PC-9 (cell line): Measurements from ENCODE around the gene HERC2. TPM values are rescaled to one million over a fixed set of nuclear protein-coding genes. Genes with fewer than 3 reads are reported as not detected.

ENCODE experiments used
- BruUV-seq: library from RNA; stranded (reverse); fragments of 400-500 nt; replicated peaks from 2 replicates; lab custom pipeline; 2021; lab: Mats Ljungman, UMichigan
- CTCF ChIA-PET: fragments of 300-600 bp; sonication (Branson Sonifier 250); formaldehyde crosslinking; loops from one replicate; lab custom pipeline; 2022; ENCODE audit warnings: antibody characterized with exemption; lab: Charles Lee
- POLR2A ChIA-PET: fragments of 300-600 bp; sonication (Branson Sonifier 250); formaldehyde crosslinking; loops from one replicate; lab custom pipeline; 2022; ENCODE audit warnings: antibody characterized with exemption; ENCODE audit not compliant: unreplicated experiment; lab: Charles Lee
- DNase-seq, 2 experiments: peaks; one replicate each; pipeline versions ENCODE4 v3.0.0 to v3.0.0-alpha.2; 2015 to 2022; ENCODE audit warnings: mixed read lengths in 1 of 2
- H2AFZ ChIP-seq: fragments of 200-600 bp; sonication (generic); 2 replicates; pipeline ENCODE4 v1.8.1; 2017; ENCODE audit warnings: antibody characterized with exemption
- H3F3A ChIP-seq: fragments of 200-600 bp; sonication (generic); 2 replicates; pipeline ENCODE4 v1.8.1; 2017; ENCODE audit warnings: antibody characterized with exemption, mild to moderate bottlenecking, low read depth; ENCODE audit not compliant: insufficient read depth
- H3K27ac ChIP-seq: fragments of 200-600 bp; sonication (generic); 2 replicates; pipeline ENCODE4 v1.6.1; 2016; ENCODE audit warnings: mixed run types
- H3K27me3 ChIP-seq: fragments of 200-600 bp; sonication (generic); 2 replicates; pipeline ENCODE4 v1.6.1; 2016; ENCODE audit warnings: low read depth, mixed run types; ENCODE audit not compliant: insufficient read depth
- H3K36me3 ChIP-seq: fragments of 200-600 bp; sonication (generic); 2 replicates; pipeline ENCODE4 v1.6.1; 2016; ENCODE audit warnings: low read depth, mixed run types
- H3K4me1 ChIP-seq: fragments of 200-600 bp; sonication (generic); replicated peaks from 2 replicates; pipeline ENCODE4 v1.6.1; 2016; ENCODE audit warnings: mixed run types; ENCODE audit not compliant: insufficient read depth
- H3K4me2 ChIP-seq: fragments of 200-600 bp; sonication (generic); 2 replicates; pipeline ENCODE4 v1.6.1; 2017; ENCODE audit warnings: mixed run types
- H3K4me3 ChIP-seq: fragments of 200-600 bp; sonication (generic); 2 replicates; pipeline ENCODE4 v1.6.1; 2016; ENCODE audit warnings: mixed run types
- H3K79me2 ChIP-seq: fragments of 200-600 bp; sonication (generic); 2 replicates; pipeline ENCODE4 v1.6.1; 2017; ENCODE audit warnings: low read depth, mixed run types
- H3K9me2 ChIP-seq: fragments of 200-600 bp; sonication (generic); 2 replicates; pipeline ENCODE4 v1.8.1; 2017; ENCODE audit warnings: mild to moderate bottlenecking; ENCODE audit not compliant: insufficient read depth
- H3K9me3 ChIP-seq: fragments of 200-600 bp; sonication (generic); 2 replicates; pipeline ENCODE4 v1.8.1; 2016; ENCODE audit warnings: low read depth; ENCODE audit not compliant: insufficient read depth
- H4K20me1 ChIP-seq: fragments of 200-600 bp; sonication (generic); 2 replicates; pipeline ENCODE4 v1.8.1; 2017; ENCODE audit not compliant: insufficient read depth
- EZH2 ChIP-seq: fragments of 200-600 bp; sonication (generic); IDR thresholded peaks from 2 replicates; pipeline ENCODE4 v1.8.0; 2017; ENCODE audit warnings: antibody characterized with exemption, low read depth
- intact Hi-C: fragments of 100-400 bp; cut with micrococcal nuclease; formaldehyde crosslinking; loops from one replicate; pipeline ENCODE4 v1.10.0; 2022; ENCODE audit not compliant: unreplicated experiment
- total RNA-seq: library from RNA; stranded (reverse); gene quantifications from 2 replicates; pipeline ENCODE4 v1.2.3, GENCODE V29; 2021
- TF ChIP-seq, protein P1 (sequence below): fragments of 200-600 bp; sonication (generic); conservative IDR thresholded peaks from 2 replicates; pipeline ENCODE4 v1.6.1; 2017; ENCODE audit warnings: mixed run types, antibody characterized with exemption, mild to moderate bottlenecking, moderate library complexity

Gene HERC2
- total RNA-seq, 1 experiment from 2014 or later = 49.7 TPM

GRCh38 chr15:28165791-28166190 lies 156.2 kb downstream of the HERC2 start:
- intact Hi-C loops = no loop called here
- TF ChIP-seq, protein P1, sequence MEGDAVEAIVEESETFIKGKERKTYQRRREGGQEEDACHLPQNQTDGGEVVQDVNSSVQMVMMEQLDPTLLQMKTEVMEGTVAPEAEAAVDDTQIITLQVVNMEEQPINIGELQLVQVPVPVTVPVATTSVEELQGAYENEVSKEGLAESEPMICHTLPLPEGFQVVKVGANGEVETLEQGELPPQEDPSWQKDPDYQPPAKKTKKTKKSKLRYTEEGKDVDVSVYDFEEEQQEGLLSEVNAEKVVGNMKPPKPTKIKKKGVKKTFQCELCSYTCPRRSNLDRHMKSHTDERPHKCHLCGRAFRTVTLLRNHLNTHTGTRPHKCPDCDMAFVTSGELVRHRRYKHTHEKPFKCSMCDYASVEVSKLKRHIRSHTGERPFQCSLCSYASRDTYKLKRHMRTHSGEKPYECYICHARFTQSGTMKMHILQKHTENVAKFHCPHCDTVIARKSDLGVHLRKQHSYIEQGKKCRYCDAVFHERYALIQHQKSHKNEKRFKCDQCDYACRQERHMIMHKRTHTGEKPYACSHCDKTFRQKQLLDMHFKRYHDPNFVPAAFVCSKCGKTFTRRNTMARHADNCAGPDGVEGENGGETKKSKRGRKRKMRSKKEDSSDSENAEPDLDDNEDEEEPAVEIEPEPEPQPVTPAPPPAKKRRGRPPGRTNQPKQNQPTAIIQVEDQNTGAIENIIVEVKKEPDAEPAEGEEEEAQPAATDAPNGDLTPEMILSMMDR = no peak
- TF ChIP-seq EZH2 = no peak
- Histone ChIP-seq H3K36me3 (no peaks in the 10 kb centered on the region; the same call in 1 of the 2 replicates), H3K4me3 (no peak overlapping the region), H3K27ac (no peak overlapping the region), H3K9me3 (no peaks in the 10 kb centered on the region), H3K9me2 (no peaks in the 10 kb centered on the region), H3K4me1 (no peaks in the 10 kb centered on the region), H3K4me2 (no peak overlapping the region), H3K79me2 (no peaks in the 10 kb centered on the region), H2AFZ (no peak overlapping the region), H3F3A (no peaks in the 10 kb centered on the region), H4K20me1 (no peaks in the 10 kb centered on the region), H3K27me3 (no peaks in the 10 kb centered on the region)
- CTCF ChIA-PET = no interaction called here
- DNase-seq = no peak
- BruUV-seq = no TSS peak
- POLR2A ChIA-PET = no interaction called here

GRCh38 chr15:28164876-28165275 lies 157.1 kb downstream of the HERC2 start:
- no peak for TF ChIP-seq EZH2
- TF ChIP-seq, protein P1 = no peak
- Histone ChIP-seq H3K79me2 (no peaks in the 10 kb centered on the region), H4K20me1 (no peaks in the 10 kb centered on the region), H3F3A (no peaks in the 10 kb centered on the region), H3K4me1 (no peaks in the 10 kb centered on the region), H3K9me2 (no peaks in the 10 kb centered on the region), H3K4me3 (no peak overlapping the region), H3K4me2 (no peak overlapping the region), H3K36me3 (no peaks in the 10 kb centered on the region; the same call in 1 of the 2 replicates), H2AFZ (no peak overlapping the region), H3K9me3 (no peaks in the 10 kb centered on the region), H3K27ac (no peak overlapping the region), H3K27me3 (no peaks in the 10 kb centered on the region)
- ChIA-PET CTCF (no interaction called here), POLR2A (no interaction called here)
- intact Hi-C loops = no loop called here
- DNase-seq = no peak
- no TSS peak for BruUV-seq

DNA sequence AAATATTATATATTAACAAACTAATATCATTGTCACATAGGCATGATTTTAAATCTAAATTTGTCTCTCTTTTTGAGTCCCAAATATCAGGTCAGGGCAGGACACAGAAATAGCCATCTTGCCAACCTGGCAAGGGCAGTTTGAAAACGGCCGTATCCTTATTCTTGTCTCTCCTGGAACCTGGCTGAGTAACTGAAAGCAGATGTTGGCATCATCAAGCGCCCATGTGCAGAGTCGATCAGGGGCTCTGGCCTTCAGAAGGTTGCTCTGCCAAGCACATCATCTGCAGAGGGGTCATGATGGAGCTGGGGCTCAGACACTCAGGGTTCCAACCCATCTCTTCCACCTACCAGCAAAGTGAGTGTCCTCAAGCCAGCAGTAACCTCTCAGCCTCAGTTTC lies 167.7 kb downstream of the HERC2 start:
- no TSS peak for BruUV-seq
- intact Hi-C loops = no loop called here
- Histone ChIP-seq H3K36me3 (no peaks in the 10 kb centered on the region), H3K9me3 (no peaks in the 10 kb centered on the region), H3K79me2 (no peaks in the 10 kb centered on the region), H3K4me2 (no peak overlapping the region), H3K4me3 (no peak overlapping the region), H2AFZ (no peak overlapping the region), H3K27ac (no peak overlapping the region), H3F3A (no peaks in the 10 kb centered on the region), H4K20me1 (no peaks in the 10 kb centered on the region), H3K27me3 (no peaks in the 10 kb centered on the region), H3K9me2 (no peaks in the 10 kb centered on the region), H3K4me1 (no peaks in the 10 kb centered on the region)
- CTCF ChIA-PET = no interaction called here
- no peak for DNase-seq
- no peak for TF ChIP-seq EZH2
- TF ChIP-seq, protein P1 = no peak
- POLR2A ChIA-PET = no interaction called here
